HG03469 (cell line): ENCODE results near the gene RELCH.

ENCODE experiments used
- ATAC-seq: cut with Tn5 transposase; IDR thresholded peaks from one replicate; pipeline ENCODE4 v1.9.1; 2021; ENCODE audit warnings: mild to moderate bottlenecking, moderate library complexity, moderate number of reproducible peaks; ENCODE audit not compliant: unreplicated experiment

Gene RELCH

DNA sequence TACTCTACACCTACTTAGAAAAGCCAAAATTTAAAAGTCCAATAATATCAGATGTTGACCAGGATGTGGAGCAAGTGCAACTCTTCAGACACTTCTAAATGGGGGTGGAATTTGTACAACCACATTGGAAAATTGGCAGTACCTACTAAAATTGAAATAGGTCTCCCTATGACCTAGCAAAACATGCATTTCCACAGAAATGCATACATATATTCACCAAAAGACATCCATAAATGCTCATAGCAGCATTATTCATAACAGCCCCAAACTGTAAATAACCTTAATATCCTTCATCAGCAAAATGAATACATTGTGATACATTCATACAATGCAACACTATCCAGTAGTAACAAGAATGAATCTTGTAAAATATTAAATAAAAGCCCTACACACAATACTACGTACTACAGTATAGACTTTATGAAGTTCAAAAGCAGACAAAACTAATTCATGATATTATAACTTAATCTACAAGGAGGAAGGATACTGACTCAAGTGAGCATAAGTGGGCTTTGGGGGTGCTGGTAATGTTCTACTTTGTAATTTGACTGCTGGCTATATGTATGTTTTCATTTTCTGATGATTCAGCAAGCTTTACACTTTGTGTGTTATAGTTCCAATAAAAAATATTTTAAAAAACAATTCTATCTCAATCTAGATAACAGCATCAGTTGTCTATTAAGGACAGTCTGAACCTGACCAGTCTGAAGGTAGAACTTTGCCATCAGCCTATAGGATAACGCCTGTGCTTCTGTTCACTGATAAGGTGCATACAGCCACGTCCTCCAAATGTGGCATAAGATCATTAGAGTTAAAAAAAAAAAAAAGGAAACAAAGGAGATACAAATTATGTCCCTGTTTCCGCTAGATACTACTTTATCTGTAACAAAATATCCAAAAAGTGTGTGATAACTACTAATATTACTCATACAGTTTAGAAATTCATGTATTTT, 131.4 kb downstream of the RELCH start:
- no peak for ATAC-seq

DNA sequence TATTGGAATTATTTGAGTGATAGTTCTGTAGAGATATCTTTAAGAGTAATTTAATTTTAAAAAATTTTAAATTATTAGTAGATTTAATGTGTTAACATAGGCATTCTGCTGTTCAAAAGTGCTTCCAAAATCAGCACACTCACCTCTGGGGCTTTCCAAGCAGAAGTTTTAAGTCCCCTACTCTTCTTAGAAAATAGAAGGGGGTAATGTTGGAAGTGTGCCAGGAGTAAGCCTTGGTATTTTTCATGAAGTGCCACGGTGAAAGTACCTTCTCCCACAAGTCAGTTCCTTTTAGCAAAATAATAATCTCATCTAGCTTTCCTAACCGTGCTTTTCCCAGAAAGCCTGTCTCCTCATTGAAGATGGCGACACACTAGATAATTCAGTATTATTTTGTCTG, 134.1 kb downstream of the RELCH start:
- ATAC-seq = no peak

DNA sequence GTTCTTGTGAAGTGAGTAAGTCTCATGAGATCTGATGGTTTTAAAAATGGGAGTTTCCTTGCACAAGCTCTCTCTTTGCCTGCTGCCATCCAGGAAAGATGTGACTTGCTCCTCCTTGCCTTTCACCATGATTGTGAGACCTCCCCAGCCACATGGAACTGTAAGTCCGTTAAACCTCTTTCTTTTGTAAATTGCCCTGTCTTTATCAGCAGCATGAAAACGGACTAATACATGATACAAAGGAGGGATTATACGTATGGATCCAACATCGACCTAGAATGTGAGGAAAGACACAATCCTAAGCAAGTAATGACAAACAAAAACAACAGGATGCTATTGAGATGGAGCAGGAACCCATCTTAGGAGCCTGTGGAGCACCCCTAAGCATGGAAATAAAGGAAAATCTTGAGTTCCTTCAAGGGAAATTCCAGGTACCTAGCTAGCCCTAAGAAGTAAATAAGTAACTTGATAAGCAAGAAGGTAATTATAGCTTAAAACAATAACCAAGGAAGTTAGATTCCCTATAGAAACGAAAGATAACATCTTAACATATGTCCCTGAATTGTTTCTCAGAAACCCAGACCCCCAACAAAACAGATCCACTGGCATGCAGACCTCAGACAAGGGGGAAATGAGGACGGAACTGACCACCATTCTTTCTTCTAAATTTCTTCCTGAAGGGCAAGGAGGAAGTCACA, 136.6 kb downstream of the RELCH start:
- ATAC-seq = no peak

DNA sequence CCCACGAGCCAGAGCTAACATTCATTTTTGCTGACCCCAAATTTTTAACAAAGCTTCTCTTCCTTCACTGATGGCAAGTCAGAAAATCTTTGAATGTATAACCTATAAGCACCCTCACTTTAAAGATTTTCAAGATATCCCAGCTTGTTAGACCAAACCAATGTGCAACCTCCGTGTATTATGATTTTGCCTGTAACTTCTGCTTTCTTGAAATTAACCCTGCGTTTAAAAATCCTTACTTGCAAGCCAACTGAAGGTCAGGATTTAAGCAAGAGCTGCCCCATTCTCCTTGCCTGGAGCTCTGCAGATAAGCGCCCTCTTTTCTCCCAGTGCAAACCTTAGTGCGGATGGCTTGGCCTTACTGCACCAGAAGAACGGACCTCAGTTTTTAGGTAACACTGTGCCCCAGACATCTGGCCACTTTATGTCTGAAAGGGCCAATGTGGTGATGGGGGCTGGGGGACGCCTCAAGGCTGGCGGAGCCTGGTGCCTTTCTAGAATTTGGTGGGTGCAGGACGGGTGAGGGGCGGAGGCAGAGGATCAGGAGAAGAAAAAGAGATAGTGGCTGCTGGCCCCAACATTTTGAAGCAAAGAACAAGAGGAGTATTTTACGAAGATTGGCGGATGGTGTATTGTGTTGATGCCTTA, 137.2 kb downstream of the RELCH start:
- ATAC-seq = no peak

DNA sequence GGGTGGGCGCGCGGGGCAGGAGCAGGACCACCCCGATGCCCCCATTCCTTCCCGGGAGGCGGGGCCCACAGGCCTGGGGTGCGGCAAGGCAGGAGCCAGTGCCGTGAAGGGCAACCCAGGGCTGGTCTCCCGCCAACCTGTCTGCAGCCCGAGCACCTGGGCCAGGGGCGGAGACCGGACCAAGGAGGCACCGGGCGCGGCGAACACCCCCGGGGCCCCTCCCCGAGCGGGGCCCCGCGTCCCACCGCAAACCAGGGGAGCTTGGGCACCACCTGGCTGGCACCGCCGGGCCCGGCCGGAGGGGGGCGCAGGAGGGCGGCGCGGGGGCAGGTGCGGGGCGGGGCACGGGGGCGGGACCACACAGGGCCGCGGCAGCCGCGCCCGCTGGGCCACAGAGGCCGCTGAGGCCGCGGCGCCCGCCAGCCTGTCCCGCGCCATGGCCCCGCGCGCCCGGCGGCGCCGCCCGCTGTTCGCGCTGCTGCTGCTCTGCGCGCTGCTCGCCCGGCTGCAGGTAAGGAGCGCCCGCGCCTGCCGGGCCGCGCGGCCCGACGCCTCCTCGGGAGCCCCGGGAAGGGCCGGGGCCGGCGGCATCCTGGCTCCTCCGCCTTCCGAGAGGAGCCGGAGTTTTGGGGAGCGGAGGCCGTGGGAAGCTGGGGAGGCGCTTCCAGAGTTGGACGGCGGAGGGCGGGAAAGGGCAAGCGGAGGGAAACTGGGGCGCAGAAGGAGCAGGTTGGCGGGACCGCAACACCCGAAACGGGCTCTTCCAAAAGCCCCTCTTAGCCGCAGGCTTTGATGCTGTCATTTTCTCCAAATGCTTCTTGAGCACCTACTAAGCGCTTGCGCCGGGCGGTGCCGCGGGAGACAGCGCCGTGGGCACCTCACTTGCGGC, 138.1 kb downstream of the RELCH start, which contains the start of gene TNFRSF11A:
TNFRSF11A (plus strand) TSS at position 394 of the 889 bp plus-strand sequence; CDS start at position 437, 43 bp downstream.
- ATAC-seq = peak; percentile 48

DNA sequence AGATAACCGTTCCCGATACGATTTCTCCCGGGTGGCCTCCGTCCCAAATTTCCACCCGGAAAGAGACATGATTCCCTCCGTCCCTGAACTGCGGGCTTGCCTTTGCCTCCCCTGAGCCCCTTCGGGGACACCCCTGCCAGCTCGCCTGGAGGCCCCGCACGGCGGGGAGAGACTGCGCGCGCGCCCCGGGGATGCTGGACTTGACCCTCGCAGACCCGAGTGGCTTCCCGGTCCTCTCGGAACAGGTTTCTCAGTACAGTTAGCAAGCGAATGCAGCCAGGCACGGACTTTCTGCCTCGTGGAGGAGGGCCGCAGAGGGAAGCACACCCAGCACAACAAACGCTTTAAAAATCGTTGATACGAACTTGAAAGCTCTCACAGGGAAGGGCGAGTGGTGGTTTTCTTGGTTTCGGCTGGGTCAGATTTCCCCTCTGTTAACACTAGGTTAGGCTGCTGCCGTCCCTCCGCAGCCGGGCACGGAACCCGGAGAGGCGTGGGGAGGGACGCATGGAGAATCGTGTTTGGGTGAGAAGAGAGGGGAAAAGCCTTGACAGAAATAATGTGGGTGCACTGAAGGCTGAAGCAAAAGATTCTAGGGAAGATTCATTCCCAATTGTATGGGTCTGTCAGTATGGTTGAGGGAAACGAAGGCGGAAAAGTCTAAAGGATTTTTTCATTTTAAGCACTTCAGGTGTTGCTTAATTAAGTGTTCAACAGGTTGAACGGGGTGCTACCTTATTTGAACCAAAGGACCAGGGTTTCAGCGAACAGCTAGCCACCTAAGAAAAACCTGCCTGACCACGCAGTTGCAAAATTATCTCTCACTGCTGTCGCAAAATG, 139.0 kb downstream of the RELCH start:
- no peak for ATAC-seq

DNA sequence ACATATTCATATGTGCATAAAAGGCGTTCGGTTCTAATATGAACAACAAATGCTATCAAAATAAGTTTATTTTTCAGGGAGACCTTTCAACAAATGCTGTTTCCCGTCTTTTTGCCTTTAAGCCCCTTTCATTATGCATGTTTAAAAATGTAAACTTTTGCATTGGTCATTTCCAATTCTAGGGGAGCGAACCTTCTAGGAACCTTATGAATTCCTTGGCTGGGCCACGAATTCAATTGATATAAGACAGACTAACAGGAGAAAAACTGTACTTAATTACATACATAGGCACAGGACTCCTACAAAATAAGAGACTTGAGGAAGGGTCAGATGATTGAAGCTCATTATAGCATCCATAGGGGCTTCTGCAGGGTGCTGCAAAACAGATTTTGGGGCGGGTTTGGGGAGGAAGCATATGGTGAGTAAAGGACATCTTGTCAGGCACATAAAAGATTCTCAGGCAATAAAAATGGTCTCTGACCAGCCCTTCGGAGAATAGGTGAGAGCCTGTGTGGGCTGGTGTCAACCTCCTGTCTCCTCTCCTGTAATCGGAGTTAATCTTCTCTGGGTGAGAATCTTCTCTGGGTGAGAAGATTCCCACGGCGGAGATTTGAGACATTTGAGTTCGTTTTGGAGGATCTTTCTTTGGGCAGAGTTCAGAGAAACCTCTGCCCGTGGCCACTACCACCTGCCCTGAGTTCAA, 139.7 kb downstream of the RELCH start:
- ATAC-seq = no peak

DNA sequence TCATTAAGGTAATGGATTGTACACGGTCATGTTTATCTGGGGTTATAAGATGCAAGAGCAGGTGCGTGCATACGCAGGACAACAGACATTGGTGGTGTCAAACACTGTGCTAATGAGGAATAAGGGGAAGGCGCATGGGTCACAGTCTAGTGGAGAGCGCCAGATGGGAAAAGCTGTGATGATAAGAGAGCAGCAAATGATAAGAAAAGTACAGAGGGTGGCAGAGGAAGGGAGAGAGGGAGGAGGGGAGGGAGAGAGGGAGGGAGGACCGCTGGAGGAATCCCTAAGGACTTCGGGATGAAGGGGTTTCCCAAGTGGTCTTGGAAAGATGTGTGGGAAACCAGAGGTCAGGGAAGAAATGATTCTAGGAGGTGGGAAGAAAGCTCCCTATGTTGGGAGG, 140.9 kb downstream of the RELCH start:
- no peak for ATAC-seq

DNA sequence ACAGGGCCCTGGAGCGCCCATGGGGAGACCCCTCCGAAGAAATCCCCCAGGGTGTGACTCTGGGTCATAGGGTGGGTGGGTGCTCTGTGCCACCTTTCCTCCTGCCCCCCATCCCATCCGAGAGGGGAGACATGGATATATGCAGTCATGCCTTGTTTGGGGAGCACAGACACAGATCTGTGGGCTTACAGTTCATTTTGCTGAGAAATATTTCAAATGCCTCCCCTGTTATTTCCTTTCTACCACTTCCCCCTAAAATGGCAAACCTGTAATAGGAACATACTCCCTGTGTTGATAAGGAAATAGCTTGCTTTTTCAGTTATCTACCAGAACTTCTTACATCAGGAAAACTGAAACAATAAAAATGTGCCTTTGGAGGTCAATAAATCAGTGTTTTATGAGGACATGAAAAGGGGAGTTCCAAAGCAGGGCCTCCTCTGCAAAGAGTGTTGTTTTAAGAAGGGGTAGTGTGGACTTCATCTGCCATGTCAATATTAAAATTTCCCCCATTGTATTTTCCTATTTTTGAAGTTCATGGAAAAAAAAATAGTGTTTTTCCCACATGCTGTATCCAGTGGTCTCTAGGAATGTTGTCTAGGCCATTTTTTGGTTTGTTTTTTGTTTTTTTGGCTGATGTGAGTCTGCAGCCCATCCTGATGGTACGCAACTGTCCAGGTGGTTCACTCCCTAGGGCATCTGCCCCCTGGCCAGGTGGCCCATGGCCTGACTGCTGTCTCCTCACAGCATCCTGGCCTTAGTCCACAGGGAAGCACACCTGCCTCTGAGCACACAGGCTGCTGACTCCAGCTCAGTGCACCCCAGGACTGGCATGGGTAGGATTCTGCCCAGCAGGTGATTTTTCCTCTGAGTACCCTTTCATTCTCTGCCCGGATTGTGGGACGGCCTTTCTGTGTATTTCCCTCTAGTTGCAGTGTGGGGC, 141.8 kb downstream of the RELCH start:
- no peak for ATAC-seq

DNA sequence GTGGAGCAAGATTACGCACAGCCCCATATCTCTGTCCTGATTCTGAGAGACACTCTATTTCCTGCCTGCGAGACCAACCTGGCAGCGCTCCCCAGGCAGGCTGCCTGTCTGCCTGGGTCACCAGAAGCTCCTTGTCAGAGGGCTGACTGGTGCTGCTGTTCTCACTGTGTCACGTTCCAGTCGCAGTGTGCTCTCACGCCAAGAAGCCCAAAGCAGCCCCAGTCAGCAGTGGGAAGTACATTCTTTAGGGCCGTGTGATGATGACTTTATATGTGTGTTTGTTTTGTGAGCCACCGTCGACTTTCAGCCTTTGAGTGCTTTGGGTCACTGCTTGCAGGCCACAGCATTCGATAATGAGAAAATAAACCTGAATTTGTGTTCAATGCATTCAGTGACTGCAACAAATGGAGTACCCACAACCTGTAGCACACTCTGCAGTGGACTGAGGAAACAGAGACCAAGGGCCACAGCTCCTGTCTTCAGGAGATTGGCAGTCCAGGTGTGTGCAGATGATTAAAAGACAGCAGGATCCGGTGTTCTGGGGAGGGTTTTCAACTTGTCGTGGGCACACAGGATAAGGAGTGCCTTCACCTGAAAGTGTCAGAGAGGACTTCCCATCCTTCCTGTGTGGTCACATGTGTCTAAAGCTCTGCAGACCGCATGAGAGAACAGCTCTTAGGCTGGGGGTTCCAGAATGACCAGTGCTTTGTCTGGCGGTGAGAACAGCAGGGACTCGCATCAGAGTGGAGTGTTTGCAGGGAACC, 142.8 kb downstream of the RELCH start:
- ATAC-seq = no peak

DNA sequence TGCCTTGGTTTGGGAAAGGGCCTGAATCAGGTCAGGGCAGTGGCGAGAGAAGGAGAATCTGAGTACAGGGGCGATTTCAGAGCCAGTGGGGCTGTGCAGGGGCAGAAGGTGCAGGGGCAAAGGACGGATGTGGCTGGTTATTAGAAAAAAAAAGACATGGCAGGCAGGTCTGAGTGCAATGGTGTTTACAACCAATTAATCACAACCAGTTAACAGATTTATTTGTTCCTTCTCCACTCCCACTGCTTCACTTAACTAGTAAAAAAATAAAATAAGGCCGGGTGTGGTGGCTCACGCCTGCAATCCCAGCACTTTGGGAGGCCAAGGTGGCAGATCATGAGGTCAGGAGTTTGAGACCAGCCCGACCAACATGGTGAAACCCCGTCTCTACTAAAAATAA, 143.6 kb downstream of the RELCH start:
- no peak for ATAC-seq

DNA sequence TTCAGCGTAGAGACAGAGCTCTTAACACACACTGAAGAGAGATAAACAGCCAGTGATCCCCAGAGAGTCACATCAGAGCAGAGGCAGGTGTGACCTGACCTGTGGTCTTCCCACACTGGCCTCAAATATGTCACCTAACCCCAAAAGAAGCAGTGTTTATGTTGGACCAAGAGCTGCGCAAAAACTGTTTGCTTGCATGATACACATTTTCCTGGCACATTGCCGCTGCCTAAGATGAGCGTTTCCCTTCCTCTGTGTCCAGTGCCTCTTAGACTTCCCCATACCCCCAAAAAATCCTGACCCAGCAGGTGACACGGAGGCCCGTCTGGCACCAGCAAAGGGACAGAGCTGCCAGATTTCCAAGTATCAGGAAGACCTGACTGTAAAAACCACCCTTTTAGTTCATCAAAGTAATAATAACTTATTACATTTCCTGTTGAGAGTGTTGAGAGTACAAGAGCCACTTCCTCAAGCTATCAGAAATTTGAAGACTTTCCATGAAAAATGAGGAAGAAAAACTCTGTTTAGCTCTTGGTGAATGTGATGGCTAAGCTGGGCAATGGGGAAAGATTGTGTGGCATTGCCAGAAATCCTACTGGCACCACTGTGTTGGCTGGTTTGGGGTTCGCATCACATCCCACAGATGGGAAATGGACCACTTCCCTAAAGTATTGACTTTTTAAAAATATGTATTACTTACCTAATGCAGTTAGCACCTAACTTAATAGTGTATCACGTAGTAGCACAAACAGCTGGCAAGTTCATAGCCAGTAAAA, 144.7 kb downstream of the RELCH start:
- no peak for ATAC-seq

DNA sequence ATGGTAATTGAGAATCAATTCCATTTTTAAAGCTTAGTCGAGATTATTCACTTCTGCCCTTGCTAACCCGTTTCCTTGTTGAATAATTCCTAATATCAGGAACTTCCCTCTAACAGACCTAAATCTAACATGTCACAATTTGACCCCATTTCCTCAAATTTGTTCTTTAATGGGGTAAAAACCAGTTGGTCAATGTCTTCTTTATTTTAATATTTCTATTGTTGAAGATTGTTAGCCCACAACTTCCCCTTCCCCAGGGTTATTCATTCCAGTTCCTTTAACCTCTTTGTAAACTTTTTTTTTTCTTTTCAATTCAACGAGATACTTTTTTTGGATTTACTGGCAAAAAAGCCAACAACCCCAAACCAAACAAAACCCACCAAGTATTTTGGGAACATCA, 145.4 kb downstream of the RELCH start:
- ATAC-seq = no peak

DNA sequence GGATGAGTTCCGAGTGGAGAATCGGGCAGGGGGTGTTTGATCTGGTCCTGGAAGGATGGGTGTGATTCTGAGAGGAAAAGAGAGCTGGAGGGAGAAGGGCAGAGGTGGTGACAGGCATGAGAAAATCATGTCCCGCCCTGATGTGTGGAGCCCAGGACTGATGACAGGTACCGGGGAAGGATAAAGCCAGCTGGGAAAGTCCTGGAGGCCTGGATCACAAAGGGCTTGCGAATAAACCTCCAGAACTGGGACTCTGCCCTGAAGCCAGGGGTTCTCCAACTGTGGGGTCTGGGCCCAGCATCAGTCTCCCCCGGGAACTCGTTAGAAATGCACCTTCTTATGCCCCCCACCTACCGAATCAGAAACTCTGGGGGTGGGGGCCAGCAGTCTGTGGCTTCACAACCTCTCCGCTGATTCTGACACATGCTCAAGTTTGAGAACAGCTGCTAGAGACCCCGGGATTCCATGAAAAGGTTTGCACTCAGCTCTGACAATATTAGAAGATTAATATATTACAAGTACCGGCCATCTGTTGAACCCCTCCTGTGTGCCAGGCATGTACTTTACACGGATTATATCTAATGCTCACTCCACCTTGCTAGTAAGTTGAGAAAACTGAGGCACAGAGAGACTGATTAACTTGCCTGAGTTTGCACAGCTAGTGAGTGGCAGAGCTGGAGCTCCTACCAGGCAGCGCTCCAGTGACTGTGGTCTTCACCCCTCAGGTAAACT, 146.1 kb downstream of the RELCH start:
- ATAC-seq = no peak

DNA sequence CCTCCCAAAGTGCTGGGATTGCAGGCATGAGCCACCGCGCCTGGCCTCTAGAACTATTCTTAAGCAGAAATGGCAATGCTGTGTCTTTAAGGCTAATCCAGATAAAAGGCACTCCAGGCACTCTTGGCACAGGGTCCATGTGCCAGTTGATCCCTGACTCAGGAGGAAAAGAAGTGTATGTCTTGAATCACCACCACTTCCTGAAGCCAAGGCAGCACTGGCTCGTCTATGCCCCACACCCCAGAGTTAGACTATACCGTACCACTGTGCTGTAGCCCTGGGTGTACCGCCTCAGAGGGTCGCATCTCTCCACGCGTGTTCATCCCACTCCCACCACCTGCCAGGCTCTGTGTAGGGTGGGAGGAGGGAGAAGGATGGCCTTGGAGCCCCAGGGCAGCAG, 147.1 kb downstream of the RELCH start:
- ATAC-seq = no peak

DNA sequence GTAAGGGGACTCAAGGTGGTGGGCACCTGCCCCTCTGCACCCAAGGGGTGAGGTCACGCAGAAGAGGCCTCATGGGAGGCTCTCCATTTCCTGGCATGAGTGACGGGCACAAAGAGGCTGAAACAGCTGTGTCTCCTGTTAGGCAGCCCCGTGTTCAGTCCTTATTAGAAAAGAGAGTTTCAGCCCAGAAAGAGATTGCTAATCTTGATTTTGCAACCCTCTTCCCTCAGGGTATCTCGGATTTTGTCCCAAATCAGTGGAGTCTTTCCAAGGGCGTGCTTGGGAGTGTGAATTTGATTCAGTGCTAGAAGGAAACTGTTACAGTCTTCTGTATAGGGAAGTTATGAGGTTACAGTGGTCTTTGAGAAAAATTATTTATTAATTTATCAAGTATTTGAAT, 148.4 kb downstream of the RELCH start:
- ATAC-seq = no peak
